ENCODE measurements around the gene ZNF740.
A peak's percentile ranks its signal among the peaks of the same experiment; 100 is the strongest.

The ZNF740 gene

GRCh38 chr12:53208877-53209463, 28.4 kb downstream of the ZNF740 start:
- no peaks in the 10 kb centered on the region for H4K20me1 ChIP-seq (ENCODE audit: insufficient read depth, low read length, poor library complexity, severe bottlenecking)
- TF ChIP-seq CTCF (conservative IDR thresholded peaks at IDR 0.05; ENCODE audit: low read length) (no peak), EZH2phosphoT487 (IDR thresholded peaks at IDR 0.05; ENCODE audit: borderline replicate concordance) (no peak)
- H3K4me1 ChIP-seq (ENCODE audit: insufficient read depth, low read length, poor library complexity, severe bottlenecking), result peaks cover 34% of the 10 kb centered on the region
- peak overlapping the region; percentile 74 for H3K4me3 ChIP-seq (ENCODE audit: low read length, poor library complexity, severe bottlenecking)
- peak overlapping the region; percentile 63; the same call in 1 of the 2 replicates for H2AFZ ChIP-seq (ENCODE audit: low read length)
- no peaks in the 10 kb centered on the region for H3K9me2 ChIP-seq (replicated peaks; ENCODE audit: low read depth, low read length)
- H3F3A ChIP-seq (ENCODE audit: low read depth), result no peaks in the 10 kb centered on the region
- H3K79me2 ChIP-seq (ENCODE audit: insufficient read depth, low read length), result no peaks in the 10 kb centered on the region
- peak overlapping the region; percentile 95 for H3K4me2 ChIP-seq (ENCODE audit: low read depth, low read length, poor library complexity, severe bottlenecking)
- no peaks in the 10 kb centered on the region for H3K27me3 ChIP-seq (ENCODE audit: insufficient read depth, low read length, poor library complexity, severe bottlenecking)
- H3K9ac ChIP-seq (ENCODE audit: low read depth, low read length, poor library complexity, severe bottlenecking), result peak overlapping the region; percentile 64
- H3K9me3 ChIP-seq (ENCODE audit: insufficient read depth, low read depth, low read length), result no peaks in the 10 kb centered on the region
- H3K36me3 ChIP-seq (ENCODE audit: insufficient read depth, low read length), result no peaks in the 10 kb centered on the region

- Histone ChIP-seq H3K27me3 (ENCODE audit: insufficient read depth, low read length, poor library complexity, severe bottlenecking) (no peaks in the 10 kb centered on the region), H3K9me2 (replicated peaks; ENCODE audit: low read depth, low read length) (no peaks in the 10 kb centered on the region), H3K4me1 (ENCODE audit: insufficient read depth, low read length, poor library complexity, severe bottlenecking) (peaks cover 34% of the 10 kb centered on the region), H3K9ac (ENCODE audit: low read depth, low read length, poor library complexity, severe bottlenecking) (no peak overlapping the region), H3K9me3 (ENCODE audit: insufficient read depth, low read depth, low read length) (no peaks in the 10 kb centered on the region), H3K79me2 (ENCODE audit: insufficient read depth, low read length) (no peaks in the 10 kb centered on the region), H3K4me3 (ENCODE audit: low read length, poor library complexity, severe bottlenecking) (no peak overlapping the region), H2AFZ (ENCODE audit: low read length) (no peak overlapping the region), H3F3A (ENCODE audit: low read depth) (no peaks in the 10 kb centered on the region), H3K4me2 (ENCODE audit: low read depth, low read length, poor library complexity, severe bottlenecking) (no peak overlapping the region), H3K36me3 (ENCODE audit: insufficient read depth, low read length) (no peaks in the 10 kb centered on the region), H4K20me1 (ENCODE audit: insufficient read depth, low read length, poor library complexity, severe bottlenecking) (no peaks in the 10 kb centered on the region)
- TF ChIP-seq EZH2phosphoT487 (IDR thresholded peaks at IDR 0.05; ENCODE audit: borderline replicate concordance), result no peak
- no peak for TF ChIP-seq CTCF (conservative IDR thresholded peaks at IDR 0.05; ENCODE audit: low read length)
These were observed 30.3 kb downstream of the ZNF740 start for GRCh38 chr12:53210843-53211242.

GRCh38 chr12:53211476-53212381, 31.2 kb downstream of the ZNF740 start:
- H2AFZ ChIP-seq (ENCODE audit: low read length), result no peak overlapping the region
- no peaks in the 10 kb centered on the region for H3K79me2 ChIP-seq (ENCODE audit: insufficient read depth, low read length)
- H3K36me3 ChIP-seq (ENCODE audit: insufficient read depth, low read length), result no peaks in the 10 kb centered on the region
- TF ChIP-seq CTCF (conservative IDR thresholded peaks at IDR 0.05; ENCODE audit: low read length), result peak; percentile 83
- no peak for TF ChIP-seq EZH2phosphoT487 (IDR thresholded peaks at IDR 0.05; ENCODE audit: borderline replicate concordance)
- no peak overlapping the region for H3K4me3 ChIP-seq (ENCODE audit: low read length, poor library complexity, severe bottlenecking)
- no peaks in the 10 kb centered on the region for H3K27me3 ChIP-seq (ENCODE audit: insufficient read depth, low read length, poor library complexity, severe bottlenecking)
- peaks cover 33% of the 10 kb centered on the region for H3K4me1 ChIP-seq (ENCODE audit: insufficient read depth, low read length, poor library complexity, severe bottlenecking)
- H4K20me1 ChIP-seq (ENCODE audit: insufficient read depth, low read length, poor library complexity, severe bottlenecking), result no peaks in the 10 kb centered on the region
- no peaks in the 10 kb centered on the region for H3K9me3 ChIP-seq (ENCODE audit: insufficient read depth, low read depth, low read length)
- H3K9me2 ChIP-seq (replicated peaks; ENCODE audit: low read depth, low read length), result no peaks in the 10 kb centered on the region
- no peak overlapping the region for H3K9ac ChIP-seq (ENCODE audit: low read depth, low read length, poor library complexity, severe bottlenecking)
- H3F3A ChIP-seq (ENCODE audit: low read depth), result no peaks in the 10 kb centered on the region
- no peak overlapping the region for H3K4me2 ChIP-seq (ENCODE audit: low read depth, low read length, poor library complexity, severe bottlenecking)
